Stomach (tissue), 9 donors: ENCODE measurements around the gene PHLDA1. TPM values are rescaled to one million over a fixed set of nuclear protein-coding genes. Genes with fewer than 3 reads are reported as not detected.

Experiments
- DNase-seq, 2 donors: peaks; one replicate each; pipeline versions ENCODE4 v3.0.0 to v3.0.0-alpha.2; 2013 to 2019
- H3K27ac ChIP-seq, 5 donors: fragments of 200-600 bp in 4 of 5; sonication (generic) in 4 of 5; one replicate each; pipeline ENCODE4 v1.5.1; 2013 to 2019; ENCODE audit warnings: mild to moderate bottlenecking in 1 of 5, moderate library complexity in 1 of 5
- H3K27me3 ChIP-seq, 3 donors: fragments of 200-600 bp; sonication (generic); one replicate each; pipeline ENCODE4 v1.5.1; 2017 to 2019; ENCODE audit warnings: mixed run types in 1 of 3
- H3K36me3 ChIP-seq, 4 donors: fragments of 200-600 bp; sonication (generic); 1 replicate in 3 of 4; 2 replicates in 1 of 4; pipeline ENCODE4 v1.5.1; 2016 to 2019
- H3K4me1 ChIP-seq, 4 donors: fragments of 200-600 bp; sonication (generic); one replicate each; pipeline ENCODE4 v1.5.1; 2016 to 2019
- H3K4me3 ChIP-seq, 4 donors: fragments of 200-600 bp; sonication (generic) in 3 of 4; one replicate each; pipeline ENCODE4 v1.5.1; 2016 to 2019; ENCODE audit warnings: mild to moderate bottlenecking in 1 of 4
- H3K9me3 ChIP-seq, 4 donors: fragments of 200-600 bp; sonication (generic); one replicate each; pipeline ENCODE4 v1.5.1; 2016 to 2019
- EP300 ChIP-seq: sonication (generic); formaldehyde crosslinking; IDR thresholded peaks from one replicate; pipeline ENCODE4 v1.6.1; 2017; ENCODE audit warnings: antibody characterized with exemption
- POLR2A ChIP-seq, 4 donors: fragments of 450-650 bp; IDR thresholded peaks; one replicate each; pipeline ENCODE4 v1.6.1; 2016; ENCODE audit warnings: antibody characterized with exemption in 4 of 4, control low read depth in 2 of 4, mild to moderate bottlenecking in 1 of 4, moderate library complexity in 1 of 4
- POLR2AphosphoS5 ChIP-seq, 3 donors: sonication (generic); formaldehyde crosslinking; IDR thresholded peaks; one replicate each; pipeline ENCODE4 v1.6.1; 2016; ENCODE audit warnings: antibody characterized with exemption in 3 of 3
- WGBS, 5 donors: extraction: QIAGEN DNeasy Blood & Tissue Kit in 3 of 5; methylation state at CpG; one replicate each; pipeline versions ENCODE4 v1.1.5 to v1.1.7; 2013 to 2018; 5-methylcytosine and 5-hydroxymethylcytosine counted together
- intact Hi-C: fragments of 100-400 bp; cut with DNase I; formaldehyde crosslinking; loops from one replicate; pipeline ENCODE4 v1.15.1; 2023; ENCODE audit warnings: low total_unique reads
- polyA plus RNA-seq, 3 donors: library from polyadenylated mRNA; stranded (reverse); fragments of 200-250 nt; gene quantifications; one replicate each; pipeline ENCODE4 v1.2.3, GENCODE V29; 2013
- total RNA-seq, 5 donors: library from RNA; depleted of rRNA; stranded (reverse); fragments of >200 nt; gene quantifications; one replicate each; pipeline versions ENCODE4 v1.1.0 to v1.2.3, GENCODE V29; 2014 to 2016
- TF ChIP-seq, protein P1 (sequence below), 7 experiments: fragments of 450-650 bp in 4 of 7; fragments of 200-600 bp in 3 of 7; sonication (generic) in 3 of 7; IDR thresholded peaks; one replicate each; pipeline ENCODE4 v1.5.1; 2016 to 2019; ENCODE audit warnings: antibody characterized with exemption in 7 of 7, control low read depth in 2 of 7, mild to moderate bottlenecking in 1 of 7
- donor health status: healthy with polysubstance abuse.
- donor health status: Bipolar disorder and iron deficiency.
- donor health status: healthy.

PHLDA1 gene
- total and polyA plus RNA-seq, 8 donors = 4.9 to 62.4 (median 16.5) TPM

DNA sequence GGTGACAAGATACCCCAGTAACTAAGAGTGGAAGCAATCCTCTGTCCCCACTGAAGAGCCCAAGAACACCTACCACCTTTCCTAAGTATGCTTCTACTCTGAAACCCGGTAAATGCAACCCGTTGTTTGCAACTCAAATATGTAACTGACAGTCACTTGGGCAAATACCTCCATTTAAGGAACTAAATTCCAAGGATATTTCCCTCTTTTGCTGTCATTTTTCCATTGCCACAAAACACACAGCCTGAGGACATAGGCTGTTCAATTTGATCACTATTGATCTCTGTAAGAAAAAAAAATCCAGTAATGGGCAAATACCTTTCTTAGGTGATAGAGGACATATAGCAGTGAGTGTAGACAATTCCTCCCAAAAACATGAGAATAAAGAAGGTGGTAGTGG lies 6.6 kb upstream of the PHLDA1 start:
- Histone ChIP-seq H3K4me1 (peaks cover 0 to 26% (median 11%) of the 10 kb centered on the region in 4 donors), H3K4me3 (no peak overlapping the region), H3K9me3 (no peaks in the 10 kb centered on the region), H3K36me3 (peaks cover 0 to 4% (median 3%) of the 10 kb centered on the region in 4 donors), H3K27ac (no peak overlapping the region), H3K27me3 (no peaks in the 10 kb centered on the region)
- no peak for TF ChIP-seq POLR2A (IDR thresholded peaks at IDR 0.05)
- no peak for TF ChIP-seq EP300
- TF ChIP-seq, protein P1, sequence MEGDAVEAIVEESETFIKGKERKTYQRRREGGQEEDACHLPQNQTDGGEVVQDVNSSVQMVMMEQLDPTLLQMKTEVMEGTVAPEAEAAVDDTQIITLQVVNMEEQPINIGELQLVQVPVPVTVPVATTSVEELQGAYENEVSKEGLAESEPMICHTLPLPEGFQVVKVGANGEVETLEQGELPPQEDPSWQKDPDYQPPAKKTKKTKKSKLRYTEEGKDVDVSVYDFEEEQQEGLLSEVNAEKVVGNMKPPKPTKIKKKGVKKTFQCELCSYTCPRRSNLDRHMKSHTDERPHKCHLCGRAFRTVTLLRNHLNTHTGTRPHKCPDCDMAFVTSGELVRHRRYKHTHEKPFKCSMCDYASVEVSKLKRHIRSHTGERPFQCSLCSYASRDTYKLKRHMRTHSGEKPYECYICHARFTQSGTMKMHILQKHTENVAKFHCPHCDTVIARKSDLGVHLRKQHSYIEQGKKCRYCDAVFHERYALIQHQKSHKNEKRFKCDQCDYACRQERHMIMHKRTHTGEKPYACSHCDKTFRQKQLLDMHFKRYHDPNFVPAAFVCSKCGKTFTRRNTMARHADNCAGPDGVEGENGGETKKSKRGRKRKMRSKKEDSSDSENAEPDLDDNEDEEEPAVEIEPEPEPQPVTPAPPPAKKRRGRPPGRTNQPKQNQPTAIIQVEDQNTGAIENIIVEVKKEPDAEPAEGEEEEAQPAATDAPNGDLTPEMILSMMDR (IDR thresholded peaks at IDR 0.05) = no peak
- no peak for TF ChIP-seq POLR2AphosphoS5 (IDR thresholded peaks at IDR 0.05)
- 30 to 47% (median 33%) methylated on average over 2 of the region's 2 CpGs for WGBS, 5 donors
- no peak for DNase-seq
- intact Hi-C loops = loop anchor here (5.0 kb wide), 1 partner anchor 511 kb away; no protein-coding TSS in a partner anchor

DNA sequence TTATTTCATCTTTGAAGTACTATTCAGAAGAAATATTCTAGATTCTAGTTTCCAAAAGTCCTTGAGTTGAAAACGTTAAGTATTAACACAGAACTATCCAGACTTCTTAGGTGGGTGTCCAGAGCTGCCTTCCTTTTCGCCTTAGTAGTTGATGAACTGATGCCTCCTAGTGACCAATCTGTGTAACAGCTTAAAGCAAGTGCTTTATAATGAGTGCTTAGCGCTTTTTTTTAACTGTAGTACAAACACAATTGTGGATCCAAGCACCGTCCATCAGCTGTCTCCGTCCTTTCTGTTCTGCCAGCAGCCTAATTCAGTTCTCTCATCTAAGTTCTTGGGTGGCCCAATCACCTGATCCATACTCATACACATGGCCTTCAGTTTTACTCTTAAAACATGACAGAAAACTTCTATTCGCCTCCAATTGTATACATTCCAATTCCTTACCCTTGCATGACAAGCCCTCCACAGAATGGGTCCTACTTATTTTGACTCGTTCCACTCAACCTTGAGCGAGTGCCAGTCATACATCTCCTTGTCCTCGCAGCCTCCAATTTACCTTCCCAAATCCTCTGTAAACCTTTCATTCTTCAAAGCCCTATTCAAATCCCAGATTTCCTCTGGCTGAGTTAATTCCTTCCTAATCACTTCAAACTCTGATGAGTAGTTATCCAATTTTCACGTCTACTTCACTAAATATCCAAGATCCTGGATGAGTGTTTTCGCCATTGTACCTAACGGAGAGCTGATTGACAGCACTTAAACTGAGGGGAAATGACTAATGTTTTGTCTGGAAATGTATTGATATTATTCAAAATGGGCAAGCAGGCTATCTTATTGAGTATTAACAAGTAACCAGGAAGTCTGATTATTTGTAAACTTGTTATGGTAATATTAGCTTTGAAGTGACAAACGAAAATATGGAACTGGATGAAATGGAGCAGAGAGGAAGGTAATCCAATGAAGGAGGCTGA lies 5.8 kb upstream of the PHLDA1 start:
- Histone ChIP-seq H3K27ac (no peak overlapping the region), H3K36me3 (no peaks in the 10 kb centered on the region), H3K4me1 (peaks cover 0 to 33% (median 18%) of the 10 kb centered on the region in 4 donors), H3K9me3 (no peaks in the 10 kb centered on the region), H3K27me3 (no peaks in the 10 kb centered on the region), H3K4me3 (no peak overlapping the region)
- DNase-seq = peak in 1 of 2 donors; percentile 89
- TF ChIP-seq POLR2A (IDR thresholded peaks at IDR 0.05) (no peak), POLR2AphosphoS5 (IDR thresholded peaks at IDR 0.05) (peak in 1 of 3 donors; percentile 59), EP300 (no peak)
- TF ChIP-seq, protein P1 (IDR thresholded peaks at IDR 0.05) = peak in 5 of 7 experiments; percentile 73 to 80 (median 74)
- intact Hi-C loops = loop anchor here (5.0 kb wide), 1 partner anchor 510 kb away; no protein-coding TSS in a partner anchor
- 20 to 28% (median 22%) methylated on average over 13 of the region's 13 CpGs for WGBS, 5 donors

DNA sequence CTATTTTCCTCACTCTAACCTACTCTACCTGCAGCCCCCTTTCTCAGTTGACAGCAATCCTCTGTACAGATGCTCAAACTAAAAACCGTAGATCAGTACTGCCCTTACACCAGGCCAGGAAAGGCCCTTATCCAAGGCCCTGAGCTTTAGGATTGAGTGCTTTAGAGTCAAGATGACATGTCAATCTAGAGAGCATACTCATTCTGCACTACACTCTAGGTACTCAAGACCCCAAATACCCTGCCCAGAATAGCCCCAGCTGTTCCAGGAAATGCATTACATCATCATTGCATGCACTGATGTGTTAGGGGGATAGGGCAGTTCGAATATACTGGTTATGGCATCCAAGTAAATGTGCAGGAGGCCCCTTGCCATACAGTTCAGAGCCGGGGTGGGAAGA lies 3.5 kb upstream of the PHLDA1 start:
- Histone ChIP-seq H3K9me3 (no peaks in the 10 kb centered on the region), H3K27me3 (no peaks in the 10 kb centered on the region), H3K27ac (peak overlapping the region in 1 of 5 donors; percentile 40), H3K4me1 (peaks cover 0 to 40% (median 26%) of the 10 kb centered on the region in 4 donors), H3K4me3 (no peak overlapping the region), H3K36me3 (no peaks in the 10 kb centered on the region)
- intact Hi-C loops = loop anchor here (5.0 kb wide), 1 partner anchor 508 kb away; no protein-coding TSS in a partner anchor
- no peak for DNase-seq
- TF ChIP-seq POLR2A (IDR thresholded peaks at IDR 0.05) (no peak), POLR2AphosphoS5 (IDR thresholded peaks at IDR 0.05) (no peak), EP300 (no peak)
- TF ChIP-seq, protein P1 (IDR thresholded peaks at IDR 0.05) = no peak
- WGBS, 5 donors = 80 to 93% (median 86%) methylated on average over 3 of the region's 3 CpGs

DNA sequence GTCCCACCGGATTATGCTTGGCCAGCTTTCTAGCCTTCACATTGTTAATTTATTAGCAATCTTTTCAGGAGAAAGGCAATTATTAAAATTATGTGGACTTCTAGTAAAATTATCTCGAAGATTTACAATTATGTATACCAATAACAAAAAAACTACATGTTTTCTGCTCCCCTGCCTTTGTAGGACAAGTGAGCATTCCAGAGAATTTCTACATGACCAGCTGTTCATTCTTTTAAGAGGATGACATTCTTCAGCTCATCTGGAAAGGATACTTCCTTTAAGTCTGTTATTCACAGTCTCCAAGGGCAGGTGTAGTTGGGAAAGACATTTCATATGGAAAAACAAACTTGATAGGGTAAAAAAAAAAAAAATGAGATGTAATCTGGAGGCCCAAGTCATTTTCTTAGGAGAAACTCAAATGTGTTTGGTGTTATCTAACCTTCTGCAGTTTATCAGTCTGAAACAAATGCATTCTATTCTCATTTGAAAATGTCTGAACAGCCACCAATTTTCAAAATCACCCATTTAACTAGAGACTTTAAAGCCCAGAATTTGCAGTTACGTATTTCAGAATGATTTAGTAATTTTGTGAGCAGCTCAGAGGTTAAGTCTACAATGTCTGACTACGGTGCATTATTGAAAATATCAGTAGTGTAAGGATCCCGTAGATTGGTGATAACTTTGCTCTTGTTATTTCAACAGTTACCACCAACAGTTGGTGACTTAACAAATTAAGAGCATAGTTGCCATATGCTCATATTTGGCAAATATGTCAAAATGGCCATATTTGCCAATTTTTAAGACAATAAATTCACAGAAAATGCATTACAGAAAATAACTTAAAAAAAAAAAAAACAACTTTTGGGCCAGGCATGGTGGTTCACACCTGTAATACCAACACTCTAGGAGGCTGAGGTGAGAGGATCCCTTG lies 1.8 kb upstream of the PHLDA1 start:
- 66 to 79% (median 74%) methylated on average over 5 of the region's 5 CpGs for WGBS, 5 donors

More for the DNA sequence above, 1.8 kb upstream of the PHLDA1 start:
- Histone ChIP-seq H3K27ac (peak overlapping the region; percentile 86 to 98 (median 95)), H3K4me1 (peaks cover 0 to 54% (median 33%) of the 10 kb centered on the region in 4 donors), H3K27me3 (no peaks in the 10 kb centered on the region), H3K4me3 (peak overlapping the region; percentile 69 to 83 (median 79)), H3K36me3 (no peaks in the 10 kb centered on the region), H3K9me3 (no peaks in the 10 kb centered on the region)
- intact Hi-C loops = no loop called here
- TF ChIP-seq, protein P1 (IDR thresholded peaks at IDR 0.05) = no peak
- TF ChIP-seq POLR2AphosphoS5 (IDR thresholded peaks at IDR 0.05) (no peak), POLR2A (IDR thresholded peaks at IDR 0.05) (no peak), EP300 (no peak)
- no peak for DNase-seq
